NCI-H524 (cell line): ENCODE data around the gene KRTAP22-1.
A peak's percentile ranks its signal among the peaks of the same experiment; 100 is the strongest.

ENCODE experiments used
- DNase-seq, 2 experiments: peaks; one replicate each; lab custom pipeline; 2025; lab: John Stamatoyannopoulos, UW

The KRTAP22-1 gene

GRCh38 chr21:30600787-30601186, at the start of gene KRTAP22-1:
TSS of gene KRTAP22-1 (plus strand) at chr21:30601087.
- no peak for DNase-seq

GRCh38 chr21:30552782-30553181, 48.1 kb upstream of the KRTAP22-1 start:
- no peak for DNase-seq

- DNase-seq, result no peak
Observed at GRCh38 chr21:30555095-30555494, 45.8 kb upstream of the KRTAP22-1 start.

GRCh38 chr21:30561264-30561895, 39.5 kb upstream of the KRTAP22-1 start, which contains the start of gene KRTAP19-7:
TSS of gene KRTAP19-7 (minus strand) at chr21:30561314. CDS start at chr21:30561289, 25 bp downstream.
- no peak for DNase-seq

- DNase-seq, result no peak
Observed at GRCh38 chr21:30561957-30562356, 38.9 kb upstream of the KRTAP22-1 start.

GRCh38 chr21:30563072-30563471, 37.8 kb upstream of the KRTAP22-1 start:
- no peak for DNase-seq

- DNase-seq, result no peak
Observed at GRCh38 chr21:30563630-30564029, 37.3 kb upstream of the KRTAP22-1 start.

GRCh38 chr21:30567617-30568016, 33.3 kb upstream of the KRTAP22-1 start:
- DNase-seq, result no peak

- DNase-seq, result no peak
Observed at GRCh38 chr21:30577766-30578165, 23.1 kb upstream of the KRTAP22-1 start.

GRCh38 chr21:30579346-30579745, 21.5 kb upstream of the KRTAP22-1 start:
- DNase-seq, result no peak

- DNase-seq, result no peak
Observed at GRCh38 chr21:30580132-30580531, 20.8 kb upstream of the KRTAP22-1 start.

GRCh38 chr21:30582870-30583269, 18.0 kb upstream of the KRTAP22-1 start:
- DNase-seq, result no peak

- DNase-seq, result peak in 1 of 2 experiments; percentile 23
Observed at GRCh38 chr21:30590297-30590696, 10.6 kb upstream of the KRTAP22-1 start, which contains the start of gene KRTAP22-2. TSS of gene KRTAP22-2 (minus strand) at chr21:30590397.

GRCh38 chr21:30592140-30592539, 8.7 kb upstream of the KRTAP22-1 start, which contains the start of gene KRTAP6-3:
TSS of gene KRTAP6-3 (plus strand) at chr21:30592440. CDS start at chr21:30592446, 6 bp downstream.
- no peak for DNase-seq

GRCh38 chr21:30598802-30599201, 2.1 kb upstream of the KRTAP22-1 start, which contains the start of gene KRTAP6-2:
TSS of gene KRTAP6-2 (minus strand) at chr21:30598902. CDS start at chr21:30598874, 28 bp downstream.
- no peak for DNase-seq

GRCh38 chr21:30605968-30606367, 5.1 kb downstream of the KRTAP22-1 start:
- DNase-seq, result peak in 1 of 2 experiments; percentile 8

GRCh38 chr21:30612132-30612531, 11.2 kb downstream of the KRTAP22-1 start:
- DNase-seq, result no peak

- no peak for DNase-seq
Observed at GRCh38 chr21:30613836-30614235, 12.9 kb downstream of the KRTAP22-1 start, which contains the start of gene KRTAP6-1. TSS of gene KRTAP6-1 (minus strand) at chr21:30613930. CDS start at chr21:30613904, 26 bp downstream.

- DNase-seq, result no peak
Observed at GRCh38 chr21:30615199-30615598, 14.3 kb downstream of the KRTAP22-1 start.

- DNase-seq, result no peak
Observed at GRCh38 chr21:30616125-30616524, 15.2 kb downstream of the KRTAP22-1 start, which contains the start of gene KRTAP20-1. TSS of gene KRTAP20-1 (plus strand) at chr21:30616425. CDS start at chr21:30616455, 30 bp downstream.

- no peak for DNase-seq
Observed at GRCh38 chr21:30620080-30620479, 19.2 kb downstream of the KRTAP22-1 start.

- DNase-seq, result peak in 1 of 2 experiments; percentile 59
Observed at GRCh38 chr21:30620522-30620921, 19.6 kb downstream of the KRTAP22-1 start, which contains the start of gene KRTAP20-4. TSS of gene KRTAP20-4 (plus strand) at chr21:30620627.

- DNase-seq, result no peak
Observed at GRCh38 chr21:30623362-30623761, 22.5 kb downstream of the KRTAP22-1 start.
